GM03348 (cell line): Measurements from ENCODE around the gene PIMREG.

ENCODE experiments used
- DNase-seq: peaks from one replicate; pipeline ENCODE4 v3.0.0; 2012; ENCODE audit warnings: low spot score

The PIMREG gene

DNA sequence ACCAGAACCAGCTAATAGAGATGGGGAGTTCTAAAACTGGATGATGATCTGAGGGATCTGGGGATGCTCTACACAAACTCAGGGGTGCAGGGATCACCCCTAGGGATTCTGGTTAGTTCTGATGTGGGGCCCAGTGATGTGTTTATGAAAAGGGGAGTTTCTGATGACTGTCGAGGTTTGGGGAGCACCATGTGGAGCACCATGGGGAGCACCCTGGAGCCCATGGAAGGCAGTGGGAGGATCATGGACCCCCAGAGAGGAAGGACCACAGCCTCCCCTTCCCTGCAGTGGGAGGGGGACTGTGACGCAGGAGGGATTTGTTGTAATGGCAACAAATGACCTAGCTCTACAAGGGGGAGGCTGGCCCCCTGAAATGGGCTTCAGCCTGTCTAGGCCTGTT lies 18.4 kb downstream of the PIMREG start:
- DNase-seq = no peak

- DNase-seq = no peak
Observed at GRCh38 chr17:6463616-6464445, 19.6 kb downstream of the PIMREG start.

DNA sequence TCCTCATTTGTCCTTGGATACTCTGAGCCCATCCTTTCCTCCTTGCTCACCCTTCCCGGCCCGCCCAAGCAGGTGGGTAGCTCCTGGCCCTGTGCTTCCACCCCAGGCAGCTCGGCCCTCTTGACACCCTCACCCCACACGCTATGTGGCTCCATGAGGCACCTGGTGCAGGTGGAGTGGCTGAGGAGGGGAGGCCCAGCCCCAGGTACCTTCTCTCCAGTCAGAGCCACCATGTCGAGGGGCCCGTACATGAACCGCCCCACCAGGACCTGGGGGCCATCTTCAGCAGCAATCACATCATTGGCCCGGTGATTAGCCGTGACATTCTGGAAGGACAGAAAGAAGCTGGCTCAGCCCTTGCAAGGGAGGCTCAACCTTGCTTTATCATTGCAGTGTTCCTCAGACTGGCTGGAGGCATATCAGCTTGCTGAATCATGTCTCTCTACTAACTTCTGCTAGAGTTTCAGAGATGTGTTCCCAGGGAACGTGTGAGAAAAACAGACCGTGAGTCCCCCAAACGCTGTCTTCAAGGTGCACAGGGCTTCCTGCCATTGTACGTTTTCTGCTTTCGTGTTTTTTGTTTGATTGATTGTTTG lies 20.3 kb downstream of the PIMREG start:
- no peak for DNase-seq

DNA sequence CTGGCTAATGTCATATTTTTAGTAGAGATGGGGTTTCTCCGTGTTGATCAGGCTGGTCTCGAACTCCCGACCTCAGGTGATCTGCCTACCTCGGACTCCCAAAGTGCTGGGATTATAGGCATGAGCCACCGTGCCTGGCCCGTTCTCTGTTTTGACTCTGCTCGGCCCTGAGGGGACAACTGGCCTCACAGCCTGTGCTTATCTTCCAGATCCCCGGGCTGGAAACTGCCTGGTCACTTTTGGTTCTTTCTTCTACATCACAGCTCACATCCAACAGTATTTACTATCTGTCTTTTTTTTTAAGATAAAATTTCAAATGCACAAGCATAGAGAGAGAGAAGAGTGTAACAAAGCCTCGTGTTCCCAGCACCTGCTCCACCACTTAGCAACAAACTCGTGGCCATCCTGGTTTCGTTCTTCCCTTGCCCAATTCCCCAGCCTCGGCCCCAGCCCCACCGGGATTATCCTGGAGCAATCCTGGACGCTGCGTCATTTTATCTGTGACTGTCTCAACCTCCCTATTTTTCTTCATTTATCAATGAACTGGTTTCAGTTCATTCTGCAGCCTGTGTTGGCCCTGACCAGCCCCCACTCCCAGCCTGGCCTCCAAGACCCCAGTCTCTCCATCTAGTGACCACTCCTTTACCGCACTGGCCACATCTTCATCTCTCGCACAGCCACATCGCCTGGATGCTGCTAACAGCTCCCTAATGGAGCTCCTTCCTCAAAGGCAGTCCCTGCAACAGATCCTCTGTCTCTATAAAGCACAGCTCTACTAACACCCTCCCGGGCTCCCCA lies 21.1 kb downstream of the PIMREG start:
- DNase-seq = no peak

GRCh38 chr17:6467567-6467966 lies 23.3 kb downstream of the PIMREG start:
- DNase-seq = no peak

- DNase-seq = no peak
Observed at GRCh38 chr17:6468051-6468790, 24.0 kb downstream of the PIMREG start.

DNA sequence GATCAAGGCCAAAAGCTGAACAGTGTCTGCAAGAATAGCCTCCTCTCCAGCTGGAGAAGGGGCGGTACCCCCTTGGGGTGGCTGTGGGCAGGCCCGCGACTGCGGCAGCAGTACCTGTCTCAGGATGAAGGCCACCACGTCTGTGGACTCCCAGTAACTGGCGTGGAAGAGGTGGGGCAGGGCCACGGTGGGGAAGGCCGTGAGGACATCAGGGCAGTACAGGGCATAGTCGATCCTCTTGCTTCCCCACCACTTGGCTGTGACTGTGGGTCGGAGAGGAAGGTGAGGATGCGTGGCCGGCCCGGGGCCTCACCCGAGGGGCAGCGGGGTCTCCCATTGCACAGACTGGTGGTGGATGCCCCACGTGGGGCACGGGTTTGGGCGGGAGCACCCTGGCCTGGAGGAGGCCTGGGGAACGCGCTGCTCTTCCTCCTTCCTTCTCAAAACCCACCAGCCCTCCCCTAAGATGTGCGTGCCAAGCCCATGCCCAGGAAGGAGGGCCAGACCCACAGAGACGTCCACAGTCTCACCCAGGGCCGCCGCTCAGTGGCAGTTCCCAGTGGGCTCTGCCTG lies 26.0 kb downstream of the PIMREG start:
- DNase-seq = no peak

DNA sequence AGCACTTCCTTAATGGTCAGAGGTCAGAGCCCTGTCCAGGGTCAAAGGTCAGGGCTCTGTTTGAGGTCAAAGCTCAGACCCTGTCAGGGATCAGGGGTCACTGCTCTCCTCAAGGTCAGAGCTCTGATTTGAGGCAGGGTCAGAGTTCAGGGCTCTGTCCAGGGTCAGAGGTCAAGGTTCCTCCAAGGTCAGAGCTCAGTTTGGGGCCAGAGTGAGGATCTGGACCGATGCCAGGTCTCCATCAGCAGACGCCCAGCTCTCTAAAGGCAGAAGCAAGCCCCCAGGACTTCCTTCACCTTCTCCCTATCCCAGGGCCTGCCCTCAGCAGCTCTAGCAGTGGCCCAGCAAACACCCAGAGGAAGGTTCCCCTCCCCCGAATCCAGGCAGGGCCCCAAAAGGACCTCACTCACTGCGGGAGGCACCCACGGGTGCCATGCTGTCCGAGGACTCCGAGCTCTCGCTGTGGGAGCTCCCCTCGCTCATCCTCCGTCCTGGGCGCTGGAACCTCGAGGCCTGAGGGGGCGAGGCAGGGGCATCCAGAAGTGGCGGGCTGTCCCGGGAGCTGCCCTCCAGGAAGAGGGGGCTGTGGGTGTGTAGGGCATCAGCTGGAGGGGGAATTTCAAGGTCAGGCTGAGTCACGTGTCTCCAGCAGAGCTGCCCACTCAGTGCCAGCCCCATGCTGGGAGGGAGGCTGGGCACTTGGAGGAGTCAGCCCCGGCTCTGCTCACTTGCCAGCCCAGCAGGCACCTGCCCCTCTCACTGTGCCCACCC lies 26.7 kb downstream of the PIMREG start:
- peak; percentile 31 for DNase-seq

DNA sequence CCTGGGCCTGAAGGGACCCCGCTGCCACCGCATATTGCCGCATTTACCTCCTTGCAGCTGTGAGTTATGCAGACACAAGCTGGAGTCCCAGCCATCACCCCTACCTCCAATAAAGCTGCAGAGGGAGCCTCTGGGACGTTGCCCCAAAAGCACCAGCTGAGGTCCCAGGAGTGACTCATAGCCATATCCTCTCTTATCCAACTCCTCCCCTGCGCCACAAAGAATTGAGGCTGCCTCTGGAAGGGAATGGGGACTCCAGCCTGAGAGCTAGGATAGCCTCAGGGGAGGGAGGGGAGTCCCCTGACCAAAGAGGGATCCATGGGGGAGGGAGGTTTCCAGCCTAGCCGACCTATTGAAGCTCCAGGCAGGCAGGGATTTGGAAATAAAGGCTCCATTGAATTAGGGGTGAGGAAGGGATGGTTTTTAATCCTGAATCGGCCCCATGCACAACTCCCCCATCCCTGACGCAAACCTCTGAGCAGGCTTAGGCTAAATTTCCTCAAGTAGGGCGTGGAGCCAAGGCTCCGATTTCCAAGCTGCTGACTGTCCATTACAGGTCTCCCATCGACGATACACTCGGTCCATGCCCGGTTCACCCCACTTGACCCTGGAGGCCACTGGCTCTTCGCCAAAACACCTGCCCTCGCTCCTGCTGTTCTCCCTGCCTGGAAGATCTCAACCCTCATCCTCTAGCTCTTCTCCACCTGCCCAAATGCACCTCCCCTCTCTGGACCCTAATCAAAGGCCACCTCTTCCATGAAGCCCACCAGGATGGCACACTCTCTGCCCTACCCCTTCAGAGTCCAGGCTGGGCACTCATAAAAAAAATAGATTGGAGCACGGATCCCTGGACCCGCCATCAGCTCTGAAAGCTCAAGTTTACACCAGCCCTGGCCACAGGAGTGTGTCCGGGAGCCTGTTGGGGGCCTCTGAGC lies 27.5 kb downstream of the PIMREG start:
- DNase-seq = peak; percentile 89

- no peak for DNase-seq
Observed at GRCh38 chr17:6472517-6472916, 28.3 kb downstream of the PIMREG start.

- peak; percentile 94 for DNase-seq
Observed at GRCh38 chr17:6473128-6473767, 29.0 kb downstream of the PIMREG start.

DNA sequence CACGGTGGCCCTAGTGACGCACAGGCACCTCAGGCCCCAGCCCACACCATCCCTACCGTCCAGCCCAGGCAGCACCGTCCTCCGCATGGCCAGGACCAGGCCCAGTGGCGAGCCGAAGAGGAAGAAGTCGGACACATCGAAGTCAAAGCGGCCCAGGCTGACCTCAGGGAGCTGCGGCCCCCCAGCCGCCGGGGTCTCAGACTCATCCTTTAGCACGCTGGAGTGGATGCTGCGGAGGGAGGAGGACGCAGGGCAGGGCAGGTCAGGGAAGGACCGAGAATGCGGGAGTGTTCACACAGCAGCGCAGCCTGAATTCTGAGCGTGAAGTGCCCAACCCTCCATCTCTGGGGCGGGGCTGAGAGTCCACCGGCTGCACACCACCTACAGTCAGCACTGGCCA lies 30.1 kb downstream of the PIMREG start:
- no peak for DNase-seq

DNA sequence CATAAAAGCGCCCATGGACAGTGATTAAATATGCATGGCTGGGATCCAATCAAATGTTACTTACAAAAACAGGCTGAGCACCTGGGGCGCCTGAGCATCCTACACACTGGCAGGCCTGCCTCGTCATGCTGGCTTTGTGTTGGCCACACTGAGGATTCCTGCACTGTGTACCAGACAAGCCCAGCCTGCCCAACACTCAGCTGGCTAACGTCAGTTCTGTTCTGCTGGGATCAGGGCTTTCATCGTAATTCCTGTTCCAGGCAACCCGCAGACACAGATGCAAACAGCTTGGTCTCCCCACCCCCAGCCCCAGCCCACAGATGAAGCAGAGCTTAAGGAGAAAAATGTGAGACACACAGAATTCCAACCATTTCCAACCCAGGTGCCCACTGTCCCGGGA lies 30.7 kb downstream of the PIMREG start:
- no peak for DNase-seq

DNA sequence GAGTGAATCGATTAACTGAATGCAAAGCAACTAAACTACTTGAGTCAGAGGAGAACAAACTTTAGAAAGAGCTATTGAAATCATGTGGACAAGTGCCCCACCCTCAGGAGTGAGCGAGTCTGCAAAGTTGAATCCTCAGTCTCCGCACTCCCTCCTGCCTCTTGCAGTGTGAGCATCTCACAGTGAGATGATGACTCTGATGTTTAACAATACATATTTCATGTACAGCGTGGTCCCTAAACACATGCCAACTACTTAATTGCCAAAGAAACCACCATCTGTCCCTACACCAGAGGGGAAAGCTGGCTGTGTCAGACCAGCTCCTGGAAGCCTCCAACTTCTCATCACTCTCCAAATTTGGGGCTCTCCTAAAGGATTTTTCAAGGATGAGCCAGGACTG lies 31.2 kb downstream of the PIMREG start:
- DNase-seq = no peak

DNA sequence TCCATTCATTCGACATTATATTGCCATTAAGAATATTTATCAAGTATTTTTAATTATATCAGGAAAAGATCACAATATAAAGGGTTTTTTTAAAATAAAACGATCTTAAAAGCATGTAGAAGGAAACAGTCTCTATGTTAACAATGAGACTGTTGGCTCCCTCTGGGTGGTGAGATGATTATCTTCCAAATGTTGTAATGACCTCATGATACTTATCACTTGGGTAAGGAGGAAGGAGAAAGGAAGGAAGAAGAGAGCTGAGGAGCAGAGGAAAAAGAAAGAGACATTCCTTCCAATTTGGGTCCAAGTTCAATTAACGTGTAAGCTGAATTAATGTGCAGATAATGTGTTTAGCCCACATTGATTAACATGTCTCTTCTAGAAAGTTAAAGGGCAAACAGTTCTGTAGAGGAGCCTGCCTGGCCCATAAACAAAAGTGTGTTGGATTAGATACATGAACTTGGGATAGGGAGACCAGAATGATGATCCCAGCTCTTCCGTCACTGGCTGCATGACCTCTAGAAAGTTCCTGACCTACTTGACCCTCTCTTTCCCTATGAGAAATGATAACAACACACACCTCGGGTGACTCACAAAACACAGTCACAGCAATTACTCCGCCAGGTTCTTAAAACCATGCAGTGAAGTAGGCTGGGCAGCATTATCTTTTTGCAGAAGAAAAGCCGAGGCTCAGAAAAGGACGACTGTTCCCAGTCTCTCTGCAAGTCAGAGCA lies 32.0 kb downstream of the PIMREG start:
- DNase-seq = no peak

GRCh38 chr17:6476810-6477179 lies 32.5 kb downstream of the PIMREG start:
- DNase-seq = no peak

DNA sequence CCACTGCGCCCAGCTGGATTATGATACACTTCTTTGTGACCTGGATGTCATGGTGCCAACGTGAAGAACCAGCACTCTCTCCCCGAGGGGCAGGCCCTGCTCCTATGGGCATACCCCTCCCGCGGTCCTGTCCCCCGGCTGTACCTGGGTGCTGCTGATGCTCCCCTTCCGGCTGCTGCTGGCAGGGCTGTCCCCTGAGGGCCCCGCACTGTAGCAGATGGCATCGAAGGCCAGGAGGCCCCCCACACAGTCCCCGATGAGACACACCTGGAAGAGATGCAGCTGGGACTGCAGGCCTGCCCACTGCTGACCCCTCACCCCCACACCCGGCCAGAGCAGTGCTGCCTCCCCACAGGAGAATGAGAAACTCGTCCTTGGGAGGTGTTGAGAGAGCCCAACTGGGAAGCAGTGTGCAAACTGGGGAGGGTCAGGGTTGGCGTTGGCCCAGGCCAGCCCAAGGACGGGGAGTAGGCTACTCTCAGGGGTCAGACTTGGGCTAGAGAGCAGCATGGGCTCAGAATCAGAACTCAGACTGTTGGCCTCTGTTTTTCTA lies 33.7 kb downstream of the PIMREG start:
- no peak for DNase-seq

GRCh38 chr17:6478486-6478885 lies 34.2 kb downstream of the PIMREG start:
- DNase-seq = no peak
